SKM-1 treated with dmso at 0.1 percent for 144 hours (cell line): ENCODE measurements around the gene NRXN3.

Experiments used
- DNase-seq: peaks from one replicate; lab custom pipeline; 2025; ENCODE audit not compliant: unreplicated experiment; lab: John Stamatoyannopoulos, UW

The NRXN3 gene

DNA sequence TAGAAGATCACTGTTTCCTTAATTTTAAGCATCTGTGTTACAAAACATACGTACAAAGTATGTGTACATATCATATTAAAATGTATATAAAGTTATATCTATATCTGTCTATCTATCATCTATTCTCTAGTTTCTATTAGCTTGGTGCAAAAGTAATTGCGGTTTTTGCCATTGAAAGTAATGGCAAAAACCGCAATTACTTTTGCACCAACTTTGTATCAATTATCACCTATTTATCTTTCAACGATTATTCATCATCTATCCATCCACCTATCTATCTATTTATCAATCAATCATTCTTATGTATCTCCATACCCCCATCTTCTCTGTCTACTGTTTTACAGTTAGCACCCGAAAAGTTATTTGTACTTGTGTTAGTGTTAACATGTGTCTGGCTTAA lies 447.6 kb downstream of the NRXN3 start:
- DNase-seq: no peak

DNA sequence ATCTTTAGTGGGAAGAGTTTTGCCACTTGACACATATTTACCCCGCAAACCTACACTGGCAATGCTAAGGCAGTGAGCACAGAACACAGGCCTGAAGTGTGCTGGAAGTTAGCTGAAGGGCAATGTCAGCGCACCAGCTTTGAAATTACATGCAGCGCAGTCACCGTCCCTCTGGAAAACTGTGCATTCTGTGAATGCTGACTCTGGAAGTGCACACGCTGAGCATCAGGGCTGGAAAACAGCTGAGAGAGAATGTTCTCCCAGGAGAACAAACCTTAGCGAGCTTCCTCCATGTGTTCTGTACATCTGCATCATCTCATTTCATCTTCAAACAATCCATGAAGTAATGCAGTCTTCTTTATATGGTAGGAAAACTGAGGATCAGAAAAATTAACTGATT lies 448.2 kb downstream of the NRXN3 start:
- no peak for DNase-seq

GRCh38 chr14:78627114-78627513 lies 456.9 kb downstream of the NRXN3 start:
- DNase-seq: no peak

GRCh38 chr14:78631551-78631950 lies 461.4 kb downstream of the NRXN3 start:
- DNase-seq: no peak

DNA sequence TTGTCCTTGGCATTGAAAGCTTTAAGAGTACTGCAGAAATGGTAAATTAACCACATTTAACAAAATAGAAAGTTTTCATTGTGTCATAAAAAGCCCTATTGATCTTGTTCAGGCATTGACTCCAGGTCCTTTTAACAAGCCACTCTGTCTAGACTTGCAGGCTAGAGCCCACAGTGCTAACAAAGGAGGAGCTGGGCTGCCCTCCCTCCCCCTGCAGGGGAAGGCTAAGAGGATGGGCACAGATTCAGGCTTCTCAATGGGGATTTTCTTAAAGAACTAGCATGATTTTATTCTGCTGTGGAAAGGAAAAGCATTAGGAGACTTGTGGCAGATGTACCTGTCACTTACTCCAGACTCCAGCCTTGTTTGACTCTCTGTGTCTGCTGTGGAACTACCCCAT lies 463.6 kb downstream of the NRXN3 start:
- no peak for DNase-seq

DNA sequence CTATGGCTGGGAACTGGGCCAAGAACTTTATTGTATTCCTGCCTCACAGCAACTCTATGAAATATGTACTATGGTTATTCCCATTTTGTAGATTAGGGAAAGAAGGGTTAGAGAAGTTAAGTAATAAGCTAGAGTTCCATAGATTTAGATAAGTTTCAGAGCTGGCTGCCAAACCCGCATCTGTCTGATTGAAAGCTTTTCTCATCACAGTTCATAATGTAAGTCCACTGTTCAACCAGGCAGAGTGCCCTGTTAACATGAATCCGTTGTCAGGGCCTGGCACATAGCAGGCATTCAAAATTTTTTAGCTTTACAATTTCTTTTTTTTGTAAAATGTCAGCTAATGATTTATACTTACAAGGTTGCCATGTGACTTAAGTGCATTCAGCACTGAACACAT lies 467.3 kb downstream of the NRXN3 start:
- no peak for DNase-seq

DNA sequence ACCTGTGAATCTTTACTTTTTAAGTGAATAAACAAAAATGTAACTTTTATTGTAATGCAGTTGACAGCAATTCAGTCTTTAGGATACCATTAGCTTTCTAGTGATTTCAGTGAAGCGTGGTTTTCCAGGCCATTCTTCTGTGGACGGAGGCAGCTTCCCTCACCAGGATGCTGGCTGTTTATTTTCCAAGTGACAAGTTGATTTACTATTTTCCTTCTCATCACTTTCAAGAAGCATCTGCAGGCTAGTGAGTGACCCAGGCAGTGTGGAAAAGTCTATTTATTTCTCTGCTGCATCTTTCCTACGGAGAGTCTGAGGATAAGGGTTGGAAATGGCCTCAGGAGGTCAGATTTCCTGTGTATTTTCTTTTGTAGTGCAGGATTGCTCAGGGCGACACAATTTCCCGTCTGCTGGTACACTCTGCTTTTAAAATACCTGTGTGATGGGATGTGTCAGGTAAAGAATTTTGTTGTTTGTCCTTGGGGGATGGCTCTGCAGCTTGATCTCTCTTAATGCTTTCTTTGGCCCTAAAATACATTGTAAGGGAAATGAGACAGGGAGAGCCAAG lies 467.8 kb downstream of the NRXN3 start:
- no peak for DNase-seq

GRCh38 chr14:78638926-78639325 lies 468.8 kb downstream of the NRXN3 start:
- no peak for DNase-seq

- DNase-seq: no peak
Observed at GRCh38 chr14:78644824-78645559, 474.8 kb downstream of the NRXN3 start.

GRCh38 chr14:78652727-78653126 lies 482.6 kb downstream of the NRXN3 start:
- no peak for DNase-seq

- no peak for DNase-seq
Observed at GRCh38 chr14:78653173-78653572, 483.0 kb downstream of the NRXN3 start.

DNA sequence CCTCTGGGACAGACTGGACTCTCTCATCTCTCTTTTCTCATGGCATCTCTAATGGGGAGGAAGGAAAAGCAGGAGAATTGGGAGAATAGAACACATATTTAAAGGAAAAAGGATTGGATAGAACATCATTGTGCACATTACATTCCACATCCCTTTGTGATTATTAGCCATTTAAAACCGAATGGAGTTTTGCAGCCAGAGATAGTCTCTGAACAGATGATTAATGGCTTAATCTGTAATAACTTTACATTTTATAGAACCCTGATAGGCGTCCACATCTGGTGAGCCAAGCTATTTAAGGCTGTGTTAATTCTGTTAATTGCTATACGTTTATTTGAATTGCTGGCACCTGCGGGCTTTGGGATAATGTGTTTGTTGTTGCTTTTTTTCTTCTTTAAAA lies 487.3 kb downstream of the NRXN3 start:
- DNase-seq: no peak

- DNase-seq: no peak
Observed at GRCh38 chr14:78664841-78665240, 494.7 kb downstream of the NRXN3 start.

GRCh38 chr14:78666336-78667056 lies 496.3 kb downstream of the NRXN3 start:
- DNase-seq: no peak

DNA sequence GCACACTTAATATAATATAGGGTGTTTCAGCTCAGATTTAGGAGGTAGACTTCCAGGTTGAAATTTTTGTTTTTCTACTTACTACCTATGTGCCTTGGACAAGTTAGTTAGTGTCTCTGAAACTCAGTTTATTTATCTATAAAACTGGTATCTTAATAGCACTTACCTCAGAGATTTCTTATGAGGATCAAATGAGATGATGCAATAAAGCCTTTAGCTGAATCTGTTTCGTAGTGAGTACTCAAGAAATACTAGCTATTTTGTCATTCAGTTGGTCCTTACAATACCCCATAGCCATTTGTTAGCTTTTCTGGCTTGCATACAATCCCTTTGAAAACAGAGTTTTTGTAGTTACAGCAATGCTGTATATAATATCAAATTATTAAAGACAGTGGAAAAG lies 497.0 kb downstream of the NRXN3 start:
- DNase-seq: no peak

- DNase-seq: no peak
Observed at GRCh38 chr14:78673845-78674244, 503.7 kb downstream of the NRXN3 start.

GRCh38 chr14:78674820-78675219 lies 504.6 kb downstream of the NRXN3 start:
- no peak for DNase-seq

- no peak for DNase-seq
Observed at GRCh38 chr14:78683206-78683605, 513.0 kb downstream of the NRXN3 start.

DNA sequence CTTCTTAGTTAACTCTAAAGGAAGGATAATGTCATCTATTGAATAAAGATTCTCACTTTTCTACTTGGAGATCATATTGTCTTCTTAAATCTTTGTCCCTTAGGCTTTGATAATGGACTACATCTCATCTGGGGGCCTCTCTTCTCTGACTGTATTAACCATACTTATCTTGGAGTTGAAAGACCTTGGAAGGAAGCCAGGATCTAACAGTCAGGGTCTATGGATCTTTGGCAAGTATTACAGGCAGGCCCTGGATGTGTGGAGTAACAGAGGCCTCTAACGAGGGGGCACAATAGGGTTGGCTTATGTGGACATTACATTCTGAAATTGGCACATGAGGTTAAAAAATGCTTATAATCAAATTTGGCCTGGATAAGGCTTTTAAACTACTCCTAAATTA lies 513.8 kb downstream of the NRXN3 start:
- DNase-seq: no peak

DNA sequence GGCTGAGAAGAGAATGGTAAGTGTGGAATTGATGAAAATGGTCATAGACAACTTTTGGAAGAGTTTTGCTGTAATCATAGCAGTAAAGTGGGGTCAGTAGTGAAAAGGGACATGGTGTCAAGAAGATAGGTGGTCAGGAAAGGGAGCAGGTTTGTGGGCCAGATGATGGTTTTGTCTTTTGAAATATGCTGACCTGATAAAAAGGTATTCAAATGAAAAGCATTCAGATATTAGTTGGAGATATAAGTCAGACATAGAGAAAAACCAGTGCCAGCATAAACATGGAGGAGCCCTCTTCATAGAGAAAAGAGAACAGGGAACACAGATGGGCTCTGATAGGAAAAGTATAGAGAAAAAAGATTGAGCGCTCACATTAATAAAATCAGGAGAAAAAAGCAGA lies 518.3 kb downstream of the NRXN3 start:
- DNase-seq: no peak

DNA sequence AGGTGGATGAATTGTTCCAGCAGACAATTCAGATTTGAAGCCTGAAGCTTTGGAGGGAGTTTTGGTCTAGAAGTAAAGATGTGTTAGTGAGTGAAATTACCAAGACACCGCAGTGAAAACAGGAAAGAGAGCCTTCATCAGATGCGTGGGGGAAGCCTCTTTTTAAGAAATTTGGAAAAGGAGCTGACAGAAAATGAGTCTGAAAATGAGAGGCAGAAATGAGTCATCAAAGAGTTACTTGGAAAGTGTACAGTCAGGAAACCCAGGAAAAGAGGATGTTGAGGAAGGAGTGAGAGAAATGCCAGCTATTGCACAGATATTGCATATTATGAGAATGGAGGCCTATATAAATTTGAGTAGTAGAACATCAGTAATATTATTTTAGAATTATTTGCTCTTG lies 520.7 kb downstream of the NRXN3 start:
- DNase-seq: no peak

GRCh38 chr14:78697341-78697740 lies 527.2 kb downstream of the NRXN3 start:
- no peak for DNase-seq
